Vagina (tissue), 2 donors: ENCODE results near the gene GPC5.

Experiments used
- CTCF ChIP-seq, 3 experiments: fragments of 450-650 bp in 2 of 3; fragments of 200-600 bp in 1 of 3; sonication (generic) in 1 of 3; IDR thresholded peaks; one replicate each; pipeline ENCODE4 v1.5.1; 2017 to 2019; ENCODE audit warnings: antibody characterized with exemption in 3 of 3, mild to moderate bottlenecking in 2 of 3, moderate library complexity in 2 of 3
- POLR2A ChIP-seq, 2 donors: fragments of 450-650 bp; IDR thresholded peaks; one replicate each; pipeline ENCODE4 v1.6.1; 2017; ENCODE audit warnings: antibody characterized with exemption in 2 of 2, mild to moderate bottlenecking in 2 of 2, moderate library complexity in 2 of 2
- POLR2AphosphoS5 ChIP-seq, 2 donors: sonication (generic); formaldehyde crosslinking; IDR thresholded peaks; one replicate each; pipeline ENCODE4 v1.9.0; 2017; ENCODE audit warnings: antibody characterized with exemption in 2 of 2, mild to moderate bottlenecking in 2 of 2, low read depth in 1 of 2; ENCODE audit not compliant: insufficient read depth in 1 of 2

GRCh38 chr13:92802776-92803175 is 1404.4 kb downstream of the GPC5 start:
- TF ChIP-seq CTCF (IDR thresholded peaks at IDR 0.05) (no peak), POLR2AphosphoS5 (IDR thresholded peaks at IDR 0.05; ENCODE audit: insufficient read depth in 1 of 2, low read depth in 1 of 2) (no peak), POLR2A (IDR thresholded peaks at IDR 0.05) (no peak)
